DND-41 (cell line): ENCODE data around the gene CELF1.

Source experiments
- ATAC-seq: fragments of 200-7000 bp; cut with Tn5 transposase; 3 replicates; pipeline ENCODE4 v1.9.1; 2021; ENCODE audit warnings: low read depth; ENCODE audit not compliant: insufficient read depth
- DNase-seq: peaks from one replicate; pipeline ENCODE4 v3.0.0-alpha.2; 2020
- H2AFZ ChIP-seq: 2 replicates; pipeline ENCODE4 v1.6.0; 2012; ENCODE audit warnings: low read depth, low read length
- H3K27ac ChIP-seq: 2 replicates; pipeline ENCODE4 v1.5.1; 2012; ENCODE audit warnings: low read length, inconsistent platforms
- H3K27me3 ChIP-seq: fragments of 200-600 bp; sonication (generic); 2 replicates; pipeline ENCODE4 v1.6.0; 2012; ENCODE audit warnings: low read length, mild to moderate bottlenecking, inconsistent platforms; ENCODE audit not compliant: insufficient read depth, poor library complexity
- H3K36me3 ChIP-seq: 2 replicates; pipeline ENCODE4 v1.5.1; 2012; ENCODE audit warnings: low read length, inconsistent platforms; ENCODE audit not compliant: insufficient read depth
- H3K4me1 ChIP-seq: 2 replicates; pipeline ENCODE4 v1.5.1; 2012; ENCODE audit warnings: mild to moderate bottlenecking, low read length; ENCODE audit not compliant: insufficient read depth
- H3K4me2 ChIP-seq: 2 replicates; pipeline ENCODE4 v1.6.0; 2012; ENCODE audit warnings: mild to moderate bottlenecking, moderate library complexity, low read length, inconsistent platforms; ENCODE audit not compliant: insufficient read depth
- H3K4me3 ChIP-seq, 2 experiments: fragments of 200-600 bp in 1 of 2; shearing (Covaris generic) in 1 of 2; 2 replicates each; pipeline ENCODE4 v1.5.1; 2012 to 2016; ENCODE audit warnings: inconsistent platforms in 2 of 2, low read length in 2 of 2, mild to moderate bottlenecking in 2 of 2, low read depth in 1 of 2, moderate library complexity in 1 of 2
- H3K79me2 ChIP-seq: 2 replicates; pipeline ENCODE4 v1.6.0; 2012; ENCODE audit warnings: low read length, inconsistent platforms; ENCODE audit not compliant: insufficient read depth
- H3K9ac ChIP-seq: 2 replicates; pipeline ENCODE4 v1.6.0; 2012; ENCODE audit warnings: low read depth, mild to moderate bottlenecking, inconsistent platforms, low read length, moderate library complexity
- H3K9me3 ChIP-seq: 2 replicates; pipeline ENCODE4 v1.5.1; 2012; ENCODE audit warnings: low read length, moderate library complexity, mild to moderate bottlenecking, inconsistent platforms; ENCODE audit not compliant: insufficient read depth, severe bottlenecking
- H4K20me1 ChIP-seq: 2 replicates; pipeline ENCODE4 v1.6.0; 2012; ENCODE audit warnings: low read length; ENCODE audit not compliant: insufficient read depth
- CTCF ChIP-seq: IDR thresholded peaks from 2 replicates; pipeline ENCODE4 v1.5.1; 2012; ENCODE audit warnings: borderline replicate concordance, low read length, moderate library complexity, mild to moderate bottlenecking; ENCODE audit not compliant: poor library complexity, severe bottlenecking; ENCODE audit errors: extremely low read depth
- EZH2 ChIP-seq: IDR thresholded peaks from 3 replicates; pipeline ENCODE4 v1.6.1; 2012; ENCODE audit warnings: borderline replicate concordance, low read depth, mild to moderate bottlenecking, moderate library complexity, low read length, inconsistent platforms; ENCODE audit not compliant: severe bottlenecking

Gene CELF1

GRCh38 chr11:47589977-47590861 lies 37.3 kb upstream of the CELF1 start:
- no peaks in the 10 kb centered on the region for H3K27me3 ChIP-seq
- no peaks in the 10 kb centered on the region for H3K4me1 ChIP-seq
- H3K79me2 ChIP-seq = no peaks in the 10 kb centered on the region
- DNase-seq (no peak), ATAC-seq (no peak)
- H3K9me3 ChIP-seq = no peaks in the 10 kb centered on the region
- H3K36me3 ChIP-seq = peaks cover 3% of the 10 kb centered on the region
- TF ChIP-seq CTCF (no peak), EZH2 (no peak)
- H4K20me1 ChIP-seq = no peaks in the 10 kb centered on the region
- no peak overlapping the region for H3K4me3 ChIP-seq
- no peak overlapping the region for H2AFZ ChIP-seq
- H3K4me2 ChIP-seq = no peak overlapping the region
- no peak overlapping the region for H3K27ac ChIP-seq
- no peak overlapping the region for H3K9ac ChIP-seq

GRCh38 chr11:47589584-47589976 lies 36.6 kb upstream of the CELF1 start:
- Histone ChIP-seq H3K27ac (no peak overlapping the region), H3K36me3 (peaks cover 8% of the 10 kb centered on the region), H3K9ac (no peak overlapping the region), H2AFZ (no peak overlapping the region), H3K27me3 (no peaks in the 10 kb centered on the region), H3K4me1 (no peaks in the 10 kb centered on the region), H3K4me3 (no peak overlapping the region), H3K79me2 (no peaks in the 10 kb centered on the region), H3K4me2 (no peak overlapping the region), H3K9me3 (no peaks in the 10 kb centered on the region), H4K20me1 (no peaks in the 10 kb centered on the region)
- TF ChIP-seq CTCF = no peak
- no peak for TF ChIP-seq EZH2
- DNase-seq (no peak), ATAC-seq (no peak)

GRCh38 chr11:47589118-47589517 lies 36.2 kb upstream of the CELF1 start:
- Histone ChIP-seq H3K4me1 (no peaks in the 10 kb centered on the region), H3K36me3 (peaks cover 13% of the 10 kb centered on the region), H3K4me3 (no peak overlapping the region), H2AFZ (no peak overlapping the region), H3K9me3 (no peaks in the 10 kb centered on the region), H3K4me2 (no peak overlapping the region), H3K27me3 (no peaks in the 10 kb centered on the region), H3K27ac (no peak overlapping the region), H4K20me1 (no peaks in the 10 kb centered on the region), H3K79me2 (no peaks in the 10 kb centered on the region), H3K9ac (no peak overlapping the region)
- no peak for ATAC-seq
- no peak for DNase-seq
- TF ChIP-seq CTCF = no peak
- TF ChIP-seq EZH2 = no peak
